Right renal cortex interstitium (tissue), 3 donors: Measurements from ENCODE around the gene RAD51B. TPM values are rescaled to one million over a fixed set of nuclear protein-coding genes. Genes with fewer than 3 reads are reported as not detected.

Source experiments
- DNase-seq, 3 donors: peaks; one replicate each; pipeline ENCODE4 v3.0.0-alpha.2; 2013; ENCODE audit warnings: low read depth in 3 of 3, low spot score in 2 of 3
- polyA plus RNA-seq, 3 donors: library from polyadenylated mRNA; unstranded; fragments of 120-200 nt; gene quantifications; one replicate each; pipeline ENCODE4 v1.2.1, GENCODE V29; 2013; ENCODE audit not compliant: insufficient read length in 3 of 3

The RAD51B gene
- polyA plus RNA-seq, 3 donors = 11.3 to 11.9 (median 11.6) TPM

GRCh38 chr14:68486033-68486732 lies 666.6 kb downstream of the RAD51B start:
- DNase-seq = no peak

GRCh38 chr14:68486809-68487208 lies 667.2 kb downstream of the RAD51B start:
- DNase-seq = no peak

GRCh38 chr14:68487805-68488590 lies 668.4 kb downstream of the RAD51B start:
- no peak for DNase-seq

- no peak for DNase-seq
Observed at GRCh38 chr14:68491793-68492192, 672.2 kb downstream of the RAD51B start.

- DNase-seq = no peak
Observed at GRCh38 chr14:68492381-68493151, 673.0 kb downstream of the RAD51B start.

- no peak for DNase-seq
Observed at GRCh38 chr14:68493152-68493911, 673.8 kb downstream of the RAD51B start.

- DNase-seq = no peak
Observed at GRCh38 chr14:68495101-68496039, 675.8 kb downstream of the RAD51B start.

GRCh38 chr14:68497011-68497410 lies 677.4 kb downstream of the RAD51B start:
- no peak for DNase-seq

- DNase-seq = no peak
Observed at GRCh38 chr14:68499451-68499850, 679.9 kb downstream of the RAD51B start.

- no peak for DNase-seq
Observed at GRCh38 chr14:68501171-68501570, 681.6 kb downstream of the RAD51B start.

GRCh38 chr14:68501614-68502052 lies 682.1 kb downstream of the RAD51B start:
- DNase-seq = no peak

GRCh38 chr14:68502230-68502629 lies 682.7 kb downstream of the RAD51B start:
- DNase-seq = no peak

GRCh38 chr14:68503186-68503825 lies 683.7 kb downstream of the RAD51B start:
- DNase-seq = no peak

GRCh38 chr14:68504861-68505260 lies 685.3 kb downstream of the RAD51B start:
- no peak for DNase-seq

- no peak for DNase-seq
Observed at GRCh38 chr14:68506021-68506644, 686.6 kb downstream of the RAD51B start.

- DNase-seq = no peak
Observed at GRCh38 chr14:68506645-68507419, 687.3 kb downstream of the RAD51B start.

- DNase-seq = no peak
Observed at GRCh38 chr14:68507544-68508081, 688.0 kb downstream of the RAD51B start.
